HG03103 (cell line): ENCODE data around the gene PRKCA.
"Not testable (repeated sequence)": the region's sequence is repeated elsewhere in the genome, so short reads cannot be mapped to it uniquely, and the experiment has no call there.

ENCODE experiments used
- ATAC-seq: cut with Tn5 transposase; IDR thresholded peaks from one replicate; pipeline ENCODE4 v1.9.1; 2021; ENCODE audit warnings: low read depth; ENCODE audit not compliant: unreplicated experiment

PRKCA gene

DNA sequence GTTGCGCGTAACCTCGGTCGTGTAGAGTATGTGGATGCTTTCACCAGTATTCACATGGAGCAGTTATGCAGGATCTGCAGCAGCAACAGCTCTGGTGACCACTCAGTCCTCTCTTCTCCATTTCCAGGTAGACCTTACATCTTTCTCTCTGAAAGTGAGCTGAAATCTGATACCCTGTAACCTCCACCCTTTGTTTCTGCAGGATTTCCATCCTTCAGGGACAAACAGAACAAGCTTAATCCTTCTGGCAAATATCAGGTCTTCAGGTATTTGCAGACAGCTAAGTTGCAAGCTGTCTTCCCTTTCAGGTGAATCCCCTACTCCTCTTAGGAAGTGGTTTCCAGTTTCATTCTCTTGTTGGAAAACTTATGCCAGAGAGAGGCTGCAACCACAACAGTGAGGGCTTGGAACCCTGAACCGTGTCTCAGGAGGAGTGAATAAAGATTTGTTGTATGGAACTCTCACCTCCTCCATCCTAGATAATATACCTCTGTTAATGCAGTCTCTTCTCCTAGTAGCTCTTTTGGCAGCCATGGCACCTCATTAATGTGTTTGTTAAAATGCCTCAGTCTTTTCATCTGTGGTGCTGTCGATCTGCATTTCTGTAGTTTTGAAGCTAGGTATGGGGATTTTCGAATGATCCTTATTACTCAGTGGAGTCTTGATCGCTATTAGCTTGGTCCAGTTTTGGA lies 172.5 kb downstream of the PRKCA start:
- no peak for ATAC-seq

DNA sequence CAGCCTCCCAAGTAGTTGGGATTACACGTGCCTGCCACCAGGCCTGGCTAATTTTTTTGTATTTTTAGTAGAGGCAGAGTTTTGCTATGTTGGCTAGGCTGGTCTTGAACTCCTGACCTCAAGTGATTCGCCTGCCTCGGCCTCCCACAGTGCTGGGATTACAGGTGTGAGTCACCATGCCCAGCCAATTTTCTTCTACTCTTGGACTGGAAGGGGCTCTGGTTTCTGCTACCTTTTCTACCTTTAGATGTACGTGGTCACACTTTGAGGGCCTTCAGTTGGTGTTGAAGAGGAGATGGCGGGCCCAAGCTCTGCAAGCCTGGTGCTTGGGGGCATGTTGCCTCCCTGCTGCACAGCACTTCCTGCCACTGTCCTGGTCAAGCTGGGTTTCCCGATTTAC lies 173.6 kb downstream of the PRKCA start:
- no peak for ATAC-seq

DNA sequence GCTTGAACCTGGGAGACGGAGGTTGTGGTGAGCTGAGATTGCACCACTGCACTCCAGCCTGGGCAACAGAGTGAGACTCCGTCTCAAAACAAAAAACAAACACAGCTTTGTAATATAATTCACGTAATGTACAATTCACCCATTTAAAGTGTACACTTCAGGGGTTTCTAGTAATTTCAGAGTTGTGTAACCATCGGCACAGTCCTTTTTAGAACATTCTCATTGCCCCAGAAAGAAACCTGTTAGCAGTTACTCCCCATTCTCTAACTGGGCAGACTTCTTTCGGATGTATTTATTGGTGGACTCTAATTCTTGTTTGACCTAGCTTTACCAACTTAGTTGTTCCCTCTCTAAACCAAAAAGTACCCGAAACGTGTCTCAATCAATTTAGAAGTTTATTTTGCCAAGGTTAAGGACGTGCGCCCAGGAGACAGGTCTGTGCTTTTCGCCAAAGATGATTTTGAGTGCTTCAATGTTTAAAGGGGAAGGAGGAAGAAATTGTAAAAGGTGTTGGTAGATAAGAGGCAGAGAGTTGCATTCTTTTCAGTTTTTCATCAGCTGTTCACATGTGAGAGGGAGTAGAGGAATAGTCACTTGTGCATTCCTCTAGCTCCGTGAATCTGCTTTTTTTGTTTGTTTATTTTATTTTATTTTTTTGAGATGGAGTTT lies 175.3 kb downstream of the PRKCA start:
- ATAC-seq, result no peak

DNA sequence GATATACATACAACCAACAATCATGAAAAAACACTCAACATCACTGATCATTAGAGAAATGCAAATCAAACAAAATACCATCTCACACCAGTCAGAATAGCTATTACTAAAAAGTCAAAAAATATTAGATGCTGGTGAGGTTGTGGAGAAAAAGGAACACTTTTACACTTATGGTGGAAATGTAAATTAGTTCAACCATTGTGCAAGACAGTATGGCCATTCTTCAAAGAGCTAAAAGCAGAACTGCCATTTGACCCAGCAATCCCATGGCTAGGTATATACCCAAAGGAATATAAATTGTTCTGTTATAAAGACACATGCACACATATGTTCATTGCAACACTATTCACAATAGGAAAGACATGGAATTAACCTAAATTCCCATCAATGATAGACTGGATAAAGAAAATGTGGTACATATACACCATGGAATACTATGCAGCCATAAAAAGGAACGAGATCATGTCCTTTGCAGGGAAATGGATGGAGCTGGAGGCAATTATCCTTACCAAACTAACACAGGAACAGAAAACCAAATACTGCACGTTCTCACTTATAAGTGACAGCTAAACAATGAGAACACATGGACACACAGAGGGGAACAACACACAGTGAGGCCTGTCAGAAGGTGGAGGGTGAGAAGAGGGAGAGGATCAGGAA lies 176.9 kb downstream of the PRKCA start:
- ATAC-seq, result not testable (repeated sequence)

DNA sequence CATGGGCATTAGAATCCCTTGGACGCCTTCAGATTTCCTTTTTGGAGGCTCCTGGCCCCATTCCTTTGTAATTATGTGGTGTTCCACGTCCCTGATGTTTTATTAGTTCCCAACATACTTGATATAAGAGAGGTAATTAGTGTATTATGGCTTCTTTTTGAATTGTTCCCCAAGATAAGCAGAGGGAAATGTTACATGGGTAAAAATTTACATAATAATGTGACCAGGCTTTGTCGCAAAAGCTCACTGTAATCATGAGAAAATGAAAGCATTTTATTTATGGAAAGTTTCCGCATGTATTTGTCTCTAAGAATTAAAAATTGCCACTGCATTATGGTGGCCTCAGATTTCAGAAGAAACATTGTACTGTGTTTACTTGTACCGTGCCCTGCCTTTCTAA lies 177.8 kb downstream of the PRKCA start:
- ATAC-seq, result no peak

DNA sequence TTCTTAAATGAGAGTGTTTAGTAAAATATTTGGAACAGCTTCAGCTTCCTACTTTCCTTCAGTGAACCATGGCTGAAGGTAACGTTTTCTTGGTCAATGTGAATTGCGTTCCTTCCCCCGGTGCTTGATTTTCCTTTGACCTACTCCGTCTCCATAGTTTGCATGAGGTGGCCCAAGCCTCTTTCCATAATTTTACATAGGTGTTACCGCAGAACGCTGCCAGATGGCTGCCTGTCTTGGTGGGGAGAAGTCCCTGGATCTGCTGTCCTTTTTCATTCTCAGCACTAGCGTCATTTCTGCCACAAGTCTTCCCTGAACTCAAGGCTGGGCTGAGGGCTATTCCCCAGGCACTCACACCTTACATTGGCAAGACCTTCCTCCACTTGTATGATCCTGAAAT lies 178.4 kb downstream of the PRKCA start:
- ATAC-seq, result no peak

DNA sequence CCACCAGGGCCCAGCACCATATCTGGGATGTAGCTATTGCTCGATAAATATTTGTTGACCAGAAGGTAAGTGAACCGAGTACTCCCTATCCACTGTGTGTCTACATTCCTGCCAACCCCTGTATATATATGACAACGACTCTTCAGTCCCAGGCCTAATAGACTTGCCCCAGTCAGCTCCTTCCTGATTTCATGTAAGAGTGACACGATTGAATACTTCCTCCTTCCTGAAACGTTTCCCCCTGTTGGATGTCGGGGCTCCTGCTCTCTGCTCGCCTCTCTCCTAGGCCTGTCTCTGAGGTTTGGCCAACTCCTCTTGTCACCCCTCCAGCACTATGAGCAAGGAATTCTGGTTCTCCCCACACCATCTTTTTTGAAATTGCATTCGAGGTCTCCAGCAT lies 178.9 kb downstream of the PRKCA start:
- ATAC-seq, result no peak

DNA sequence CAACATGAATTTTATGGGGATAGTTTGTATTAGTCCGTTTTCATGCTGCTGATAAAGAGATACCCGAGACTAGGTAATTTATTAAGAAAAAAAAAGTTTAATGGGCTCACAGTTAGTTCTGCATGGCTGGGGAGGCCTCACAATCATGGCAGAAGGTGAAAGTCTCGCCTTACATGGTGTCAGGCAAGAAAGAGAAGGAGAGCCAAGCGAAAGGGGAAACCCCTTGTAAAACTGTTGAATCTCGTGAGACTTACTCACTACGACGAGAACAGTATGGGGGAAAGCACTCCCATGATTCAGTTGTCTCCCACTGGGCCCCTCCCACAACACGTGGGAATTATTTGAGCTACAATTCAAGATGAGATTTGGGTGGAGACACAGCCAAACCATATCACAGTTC lies 181.5 kb downstream of the PRKCA start:
- ATAC-seq, result no peak

DNA sequence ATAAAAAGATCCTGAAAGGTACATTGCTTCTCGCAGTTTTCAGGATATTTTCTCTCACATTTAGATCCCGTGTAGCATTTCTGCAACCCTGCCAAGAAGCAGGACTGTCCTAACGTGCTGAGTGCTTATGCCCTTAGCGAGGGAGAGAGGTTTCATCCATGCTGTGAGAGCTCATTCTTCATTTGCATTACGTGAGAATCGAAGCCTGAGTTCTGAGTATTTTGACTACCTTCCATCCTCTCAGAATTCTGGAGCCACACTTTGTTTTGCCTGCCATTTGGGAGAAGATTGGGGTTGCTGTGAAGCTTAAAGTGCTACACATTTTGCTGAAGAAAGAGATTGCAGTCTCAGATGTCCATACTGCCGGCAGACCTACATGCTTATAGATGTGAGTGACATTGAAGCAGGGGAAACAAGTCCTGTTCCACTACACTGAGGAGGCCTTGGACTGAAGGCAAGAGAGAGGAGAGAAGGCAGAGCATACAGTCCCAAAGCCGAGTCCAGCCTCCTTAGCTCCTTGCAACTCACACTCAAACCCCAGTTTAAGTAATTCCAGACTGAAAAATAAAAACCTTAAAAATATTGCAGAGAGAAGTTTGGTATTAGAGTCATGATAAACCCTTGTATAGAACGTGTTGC lies 183.0 kb downstream of the PRKCA start:
- ATAC-seq, result no peak

DNA sequence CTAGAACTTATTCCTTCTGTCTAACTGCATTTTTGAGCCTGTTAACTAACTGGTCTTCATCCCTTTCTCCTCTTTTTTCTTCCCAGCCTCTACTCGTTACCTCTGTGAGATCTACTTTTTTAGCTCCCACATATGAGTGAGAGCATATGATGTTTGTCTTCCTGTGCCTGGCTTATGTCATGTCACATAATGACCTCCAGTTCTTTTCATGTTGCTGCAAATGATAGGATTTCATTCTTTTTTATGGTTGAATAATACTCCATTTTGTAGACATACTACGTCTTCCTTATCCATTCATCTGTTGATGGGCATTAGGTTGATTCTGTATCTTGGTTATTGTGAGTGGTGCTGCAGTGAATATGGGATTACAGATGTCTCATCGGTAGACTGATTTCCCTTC lies 184.7 kb downstream of the PRKCA start:
- no peak for ATAC-seq

DNA sequence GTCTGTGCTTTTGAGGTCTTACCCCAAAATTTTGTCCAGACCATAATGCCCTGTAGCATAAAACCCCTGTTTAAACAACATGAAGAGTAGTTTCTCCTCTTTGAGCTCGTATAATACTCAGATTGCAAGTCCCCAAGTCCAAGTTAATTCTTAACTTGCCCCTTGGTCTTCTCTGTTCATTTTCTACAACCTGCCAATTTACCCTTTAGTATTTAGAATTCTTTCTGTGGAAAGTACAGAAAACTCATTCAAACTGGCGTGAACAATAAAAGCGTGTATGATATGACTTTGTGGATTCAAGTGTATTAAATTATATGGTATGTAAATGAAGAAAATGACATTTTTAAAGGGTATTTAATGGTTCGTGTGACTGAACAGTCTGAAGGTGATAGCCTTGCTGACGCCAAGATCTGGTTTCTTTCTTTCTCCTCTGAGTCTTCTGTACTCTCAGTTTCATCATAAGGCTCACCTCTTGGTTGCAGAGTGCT lies 185.6 kb downstream of the PRKCA start:
- ATAC-seq, result no peak

DNA sequence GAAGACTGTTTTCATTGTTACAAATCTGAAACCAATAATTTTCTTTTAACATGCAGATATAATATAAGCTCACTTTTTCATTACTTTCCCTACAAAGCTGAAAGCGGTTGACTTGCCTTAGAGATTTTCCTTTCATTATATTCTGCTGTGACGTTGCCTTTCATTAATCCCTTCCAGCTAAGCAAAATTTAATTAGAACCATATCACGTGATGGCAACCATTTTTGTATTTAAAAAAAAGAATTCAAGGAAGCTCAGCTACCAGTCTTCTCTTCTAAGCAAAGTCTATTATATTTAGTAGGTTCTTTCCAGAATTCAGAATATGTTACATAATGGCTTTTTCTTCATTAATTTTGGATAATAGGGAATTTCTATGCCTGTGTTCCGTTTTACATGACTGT lies 186.5 kb downstream of the PRKCA start:
- no peak for ATAC-seq

DNA sequence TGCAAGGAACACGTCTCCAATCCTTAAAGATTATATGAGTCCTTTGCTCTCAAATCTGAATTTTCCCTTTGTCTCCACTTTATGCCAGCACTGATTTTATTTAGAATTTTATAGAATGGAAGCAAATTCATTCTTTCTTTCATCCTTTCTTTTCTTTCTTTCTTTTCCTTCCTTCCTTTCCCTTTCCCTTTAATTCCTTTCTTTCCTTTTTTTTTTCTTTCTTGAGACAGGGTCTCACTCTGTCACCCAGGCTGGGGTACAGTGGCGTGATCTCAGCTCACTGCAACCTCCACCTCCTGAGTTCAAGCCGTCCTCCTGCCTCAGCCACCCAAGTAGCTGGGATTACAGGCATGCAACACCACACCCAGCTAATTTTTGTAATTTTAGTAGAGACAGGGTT lies 187.2 kb downstream of the PRKCA start:
- not testable (repeated sequence) for ATAC-seq

DNA sequence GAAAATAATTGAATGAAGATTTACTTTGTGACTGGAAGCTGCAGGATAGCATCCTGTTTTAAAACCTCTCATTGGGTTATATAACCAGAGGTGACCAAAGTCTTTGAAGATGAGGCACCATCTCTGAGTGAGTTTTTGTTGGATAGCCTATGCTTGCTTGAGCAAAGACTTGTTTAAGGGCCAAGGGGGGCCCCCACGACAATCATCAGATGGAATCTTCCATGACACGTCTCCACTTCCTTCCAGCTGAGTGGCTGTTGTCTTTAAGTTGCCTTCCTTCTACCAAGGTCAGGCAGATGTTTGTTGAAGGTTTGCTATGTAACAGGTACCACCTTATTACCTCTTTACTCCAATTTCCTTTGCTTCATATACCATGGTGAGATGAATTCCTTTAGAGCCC lies 188.8 kb downstream of the PRKCA start:
- ATAC-seq, result no peak

DNA sequence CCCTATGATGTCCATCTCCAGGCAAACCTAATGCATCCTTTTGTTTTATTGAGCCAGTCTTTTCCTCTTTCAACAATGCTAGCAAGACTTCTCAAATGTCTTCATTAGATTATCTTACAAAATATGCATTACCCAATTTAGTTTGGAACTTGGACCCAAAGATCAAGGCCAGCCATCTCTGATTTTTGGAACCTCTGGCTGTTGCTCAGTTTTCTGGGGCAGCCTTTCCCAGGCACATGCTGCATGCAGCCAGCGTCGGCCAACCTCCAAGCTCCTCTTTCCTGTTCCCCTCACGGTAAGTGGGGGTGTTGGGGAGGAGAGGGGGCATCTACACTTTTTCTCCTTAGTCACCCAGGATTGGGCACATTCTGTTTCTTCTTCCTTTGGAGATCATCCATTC lies 189.3 kb downstream of the PRKCA start:
- no peak for ATAC-seq

DNA sequence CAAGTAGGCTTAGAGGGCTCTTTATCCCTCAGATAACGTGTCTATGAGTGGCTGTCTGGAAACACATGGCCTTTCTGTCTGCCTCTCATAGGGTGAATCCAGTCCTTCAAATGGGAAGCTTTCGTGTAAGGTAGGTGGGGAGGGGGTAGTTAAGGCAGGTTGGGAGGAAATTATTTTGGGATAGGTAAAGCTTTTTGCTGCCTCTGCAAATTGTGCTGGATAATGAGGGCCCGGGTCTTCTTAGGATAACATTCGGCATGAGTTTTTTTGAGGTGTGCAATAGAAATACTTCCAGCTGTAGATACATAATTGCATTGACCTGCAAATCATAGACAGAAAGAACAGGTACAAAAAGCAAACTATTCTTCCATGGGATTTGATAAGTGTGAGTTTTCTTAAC lies 189.7 kb downstream of the PRKCA start:
- ATAC-seq, result no peak

DNA sequence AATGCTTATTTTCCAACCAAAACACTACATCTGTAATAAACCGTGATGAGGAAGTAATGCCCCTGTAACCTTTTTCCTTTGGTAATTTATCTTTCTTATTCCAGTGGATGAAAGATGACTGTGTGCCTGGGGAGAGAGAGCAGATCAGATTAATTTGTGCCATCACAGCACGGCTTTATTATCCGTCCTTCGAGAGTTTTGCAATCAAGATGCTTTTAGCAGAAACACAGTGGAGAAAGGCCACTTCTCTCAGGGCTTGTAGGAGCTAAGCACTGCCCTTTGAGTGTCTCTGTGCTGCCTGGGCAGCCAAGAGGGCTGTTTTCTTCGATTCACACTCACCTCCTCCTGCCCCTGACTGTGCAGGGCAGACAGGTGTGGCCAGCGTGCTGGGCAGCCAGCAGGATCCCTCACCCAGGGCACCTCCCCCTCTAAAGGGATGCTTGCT lies 190.2 kb downstream of the PRKCA start:
- no peak for ATAC-seq

DNA sequence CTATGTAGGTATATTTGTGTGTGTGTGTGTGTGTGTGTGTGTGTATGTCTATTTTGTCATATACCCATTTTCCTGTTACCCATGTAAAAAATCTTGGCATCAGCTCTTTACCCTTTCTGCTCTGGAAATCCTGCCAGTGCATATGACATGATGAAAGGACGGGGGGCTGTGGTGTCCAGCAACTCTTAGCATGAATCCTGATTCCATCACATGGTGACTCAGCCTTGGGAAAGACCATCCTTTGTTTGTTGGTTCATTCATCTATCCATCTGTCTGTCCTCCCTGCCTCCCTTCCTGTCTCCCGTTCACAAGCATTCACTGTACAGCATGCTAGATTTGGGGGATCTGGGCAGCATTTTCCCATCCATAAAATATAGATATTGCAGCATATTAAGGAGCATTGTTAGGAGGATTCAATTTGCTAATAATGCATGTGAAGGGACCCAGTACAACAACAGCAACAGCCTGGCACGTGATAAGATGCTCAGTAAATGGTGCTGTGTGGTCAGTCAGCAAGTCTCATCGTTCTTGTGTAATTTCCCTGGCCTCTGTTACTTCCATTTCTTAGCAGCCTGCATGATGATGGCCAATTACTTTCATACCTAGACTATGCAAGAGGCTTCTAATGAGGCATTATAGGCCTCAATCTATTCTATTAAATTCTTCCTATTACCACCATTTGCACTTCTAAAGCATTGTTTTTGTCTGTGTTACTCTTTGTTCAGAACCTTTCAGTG lies 191.0 kb downstream of the PRKCA start:
- ATAC-seq, result no peak

DNA sequence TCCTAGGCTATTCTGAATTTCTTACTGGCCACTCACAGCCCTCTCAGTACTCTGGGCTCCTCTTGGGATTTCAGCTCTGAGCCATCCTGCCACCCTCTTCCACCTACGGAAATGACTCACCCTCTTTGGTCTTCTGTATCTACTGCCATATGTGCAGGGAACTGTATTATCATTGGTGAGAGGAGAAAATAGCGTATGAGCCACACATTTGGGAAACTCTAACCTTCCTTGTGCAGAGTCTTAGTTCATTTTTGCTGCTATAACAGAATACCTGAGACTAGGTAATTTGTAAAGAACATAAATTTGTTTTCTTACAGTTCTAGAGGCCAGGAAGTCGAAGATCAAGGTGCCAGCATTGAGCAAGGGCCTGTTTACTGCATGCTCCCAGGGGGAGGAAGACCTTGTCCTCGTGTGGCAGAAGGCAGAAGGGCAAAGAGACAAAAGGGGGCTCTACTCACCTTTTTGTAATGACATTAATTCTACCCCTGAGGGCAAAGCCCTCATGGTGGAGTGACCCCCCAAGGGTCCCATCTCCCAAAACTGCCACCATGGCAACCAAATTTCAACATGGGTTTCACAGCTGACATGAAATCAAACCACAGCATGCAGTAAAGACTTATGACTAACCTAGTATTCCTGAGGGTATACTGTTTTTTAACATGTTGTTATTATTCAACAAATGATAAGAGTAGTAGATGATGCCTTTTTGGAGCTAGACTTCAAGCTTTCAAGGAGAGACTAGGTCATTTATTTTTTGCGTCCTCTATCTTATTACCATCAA lies 191.8 kb downstream of the PRKCA start:
- ATAC-seq, result no peak

DNA sequence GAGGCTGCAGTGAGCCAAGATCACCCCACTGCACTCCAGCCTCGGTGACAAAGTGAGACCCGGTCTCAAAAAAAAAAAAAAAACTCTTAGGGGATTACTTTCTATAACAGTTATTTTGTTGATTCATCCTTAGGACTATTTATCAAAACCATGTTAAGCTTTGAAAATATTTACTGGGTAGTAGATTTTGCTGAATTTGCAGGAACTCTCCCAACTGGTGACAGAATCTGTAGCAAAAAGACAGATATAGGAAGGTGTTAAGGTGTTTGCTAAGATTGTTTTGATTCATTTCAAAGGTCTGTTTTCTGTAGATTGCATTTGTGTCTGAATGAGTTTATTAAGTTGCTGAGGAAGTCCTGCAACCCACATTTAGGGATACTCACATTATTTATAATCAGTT lies 192.6 kb downstream of the PRKCA start:
- no peak for ATAC-seq
